ENCODE data around the gene MRM1. TPM values are rescaled to one million over a fixed set of nuclear protein-coding genes. Genes with fewer than 3 reads are reported as not detected.
A peak's percentile ranks its signal among the peaks of the same experiment; 100 is the strongest.

The MRM1 gene
- total and polyA plus RNA-seq, 5 experiments from 2014 or later, result 3.2 to 12.7 (median 11.1) TPM

DNA sequence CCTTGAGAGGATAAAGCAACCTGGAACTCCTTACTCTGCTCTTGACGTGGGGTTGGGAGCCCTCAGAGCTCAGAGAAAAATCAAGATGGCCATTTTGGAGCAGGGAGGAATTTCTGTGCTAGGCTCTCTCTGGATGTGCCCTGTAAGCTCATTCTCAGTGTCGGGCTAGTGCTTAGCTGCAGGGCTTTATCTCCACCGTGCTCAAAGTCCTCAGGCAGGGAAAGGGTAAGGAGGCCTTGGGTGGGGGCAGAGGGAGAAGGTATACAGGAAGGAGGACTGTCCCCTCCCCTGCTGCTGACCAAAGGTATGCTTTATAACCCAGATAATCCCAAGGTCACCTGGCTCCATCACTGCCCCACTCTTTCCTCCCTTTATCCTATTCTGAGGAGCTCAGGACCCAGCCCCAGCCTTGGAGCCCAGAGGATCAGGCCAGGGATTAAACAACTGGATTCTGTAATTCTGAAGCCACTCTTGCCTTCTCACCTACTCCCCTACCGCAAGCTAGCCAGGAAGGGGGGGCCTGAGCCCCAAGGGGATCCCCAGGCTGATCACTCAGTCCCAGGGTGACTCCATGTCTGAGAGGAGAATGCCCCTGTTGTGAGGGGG, 8.6 kb upstream of the MRM1 start:
- Mint-ChIP-seq H3K9me3 (no peaks in the 10 kb centered on the region), H3K27ac (peak overlapping the region in 8 of 10 donors; percentile 11 to 71 (median 44)), H3K4me1 (peaks cover 11 to 39% (median 22%) of the 10 kb centered on the region in 4 donors), H3K4me3 (peak overlapping the region; percentile 30 to 82 (median 67)), H3K27me3 (no peaks in the 10 kb centered on the region), H3K36me3 (peaks cover 0 to 21% (median 2%) of the 10 kb centered on the region in 3 donors)
- ATAC-seq, result no peak
- POLR2A ChIA-PET, result interaction anchor here (0.6 to 2.8 kb wide), 3 partner anchors 10 to 57 kb away, joined by 3 to 15 read pairs (median 5); partner anchors contain the start of genes MRM1, MYO19 and PIGW
- no peak for DNase-seq

DNA sequence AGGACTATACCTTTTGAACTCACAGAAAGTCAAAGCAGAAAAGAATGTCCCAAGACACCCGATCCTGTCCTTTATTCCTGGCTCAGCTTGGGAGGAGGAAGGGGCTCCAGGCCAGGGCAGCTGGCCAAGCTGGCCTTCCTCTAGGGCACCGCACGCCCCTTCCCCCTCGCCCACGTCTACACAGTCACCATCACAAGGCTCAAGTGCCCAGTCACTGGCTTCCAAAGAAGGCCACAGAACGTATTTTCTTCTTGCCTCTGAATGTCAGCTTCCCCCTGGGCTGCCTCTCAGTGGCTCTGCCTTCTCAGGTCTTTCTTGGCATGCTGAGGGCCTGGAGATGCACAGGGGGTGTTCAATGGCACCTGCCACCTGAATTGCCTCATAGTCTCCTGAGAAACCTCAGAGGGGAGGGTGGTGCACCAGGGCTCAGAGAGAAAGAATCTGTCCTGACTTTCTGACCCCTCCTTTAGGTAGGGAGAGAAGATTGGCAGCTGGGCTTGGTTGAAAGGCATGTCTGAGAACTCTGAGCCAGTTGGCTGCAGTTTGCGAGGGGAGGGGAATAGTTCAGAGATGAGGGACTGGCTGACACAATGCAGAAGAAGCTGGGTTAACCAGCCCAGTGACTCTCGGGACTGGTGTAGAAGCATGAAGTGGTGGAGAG, 7.6 kb upstream of the MRM1 start:
- DNase-seq (no peak), ATAC-seq (no peak)
- H3K9me3 Mint-ChIP-seq, result no peaks in the 10 kb centered on the region
- no peaks in the 10 kb centered on the region for H3K27me3 Mint-ChIP-seq
- peak overlapping the region in 1 of 10 donors; percentile 56 for H3K27ac Mint-ChIP-seq
- POLR2A ChIA-PET, result interaction anchor here (1.0 to 2.8 kb wide), 2 partner anchors 9 to 48 kb away, joined by 3 to 15 read pairs; partner anchors contain the start of gene MRM1
- peaks cover 11 to 39% (median 22%) of the 10 kb centered on the region in 4 donors for H3K4me1 Mint-ChIP-seq
- peak overlapping the region in 6 of 10 donors; percentile 6 to 82 (median 44) for H3K4me3 Mint-ChIP-seq
- H3K36me3 Mint-ChIP-seq, result peaks cover 0 to 13% (median 0%) of the 10 kb centered on the region in 3 donors

DNA sequence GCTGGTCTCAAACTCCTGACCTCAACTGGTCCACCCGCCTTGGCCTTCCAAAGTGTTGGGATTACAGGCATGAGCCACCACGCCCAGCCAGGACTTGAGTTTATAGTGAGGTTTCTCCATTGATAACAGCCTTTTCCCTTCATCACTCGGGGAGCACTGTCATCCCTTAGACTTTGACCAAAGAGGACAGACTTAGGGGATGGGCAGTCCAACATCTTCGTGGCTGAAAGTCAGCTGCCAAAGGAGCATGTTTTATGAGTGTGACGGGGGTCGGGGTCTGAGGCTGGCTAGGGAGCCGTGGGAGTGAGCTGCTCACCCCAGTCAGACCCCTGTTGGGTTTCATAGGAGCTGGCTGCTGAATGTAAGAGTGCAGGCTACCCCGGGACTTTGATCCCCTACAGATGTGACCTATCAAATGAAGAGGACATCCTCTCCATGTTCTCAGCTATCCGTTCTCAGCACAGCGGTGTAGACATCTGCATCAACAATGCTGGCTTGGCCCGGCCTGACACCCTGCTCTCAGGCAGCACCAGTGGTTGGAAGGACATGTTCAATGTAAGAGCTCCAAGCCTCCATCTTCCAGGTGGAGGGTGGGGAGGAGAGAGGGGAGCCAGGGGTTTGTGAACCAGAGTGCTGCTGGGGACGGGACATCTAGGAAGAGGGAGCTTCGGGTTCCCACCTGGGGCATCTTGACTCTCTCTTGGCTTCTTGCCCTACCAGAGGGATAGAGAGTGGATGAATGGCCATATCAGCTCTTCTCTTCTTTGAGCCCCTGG, 6.6 kb upstream of the MRM1 start:
- Mint-ChIP-seq H3K4me3 (no peak overlapping the region), H3K36me3 (peaks cover 0 to 4% (median 0%) of the 10 kb centered on the region in 3 donors), H3K27me3 (no peaks in the 10 kb centered on the region), H3K4me1 (peaks cover 11 to 31% (median 21%) of the 10 kb centered on the region in 4 donors), H3K27ac (peak overlapping the region in 3 of 10 donors; percentile 15 to 74 (median 43)), H3K9me3 (no peaks in the 10 kb centered on the region)
- ATAC-seq, result no peak
- no peak for DNase-seq
- POLR2A ChIA-PET, result interaction anchor here (0.7 to 1.0 kb wide), 3 partner anchors 25 to 50 kb away, joined by 3 to 6 read pairs (median 3); partner anchors contain the start of gene GGNBP2

DNA sequence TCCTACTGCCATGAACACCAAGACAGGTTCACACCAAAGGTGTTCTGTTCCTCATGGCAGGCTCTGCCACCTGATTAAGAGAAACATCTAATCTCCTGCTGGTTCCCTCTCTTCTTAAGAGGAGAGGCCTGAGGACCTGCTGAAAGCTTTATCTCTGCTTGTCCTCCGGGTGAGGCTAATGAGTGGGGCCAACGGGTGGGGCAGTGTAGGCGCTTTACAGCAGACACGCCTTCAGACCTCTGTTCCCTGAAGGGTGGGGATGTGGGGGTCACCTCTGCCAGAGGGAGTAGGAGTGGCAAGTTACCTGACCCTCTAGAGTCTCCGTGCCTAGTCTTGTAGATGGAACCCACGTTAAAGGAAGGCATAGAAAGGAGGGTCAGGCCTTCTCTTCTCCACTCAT, 4.2 kb upstream of the MRM1 start:
- Mint-ChIP-seq H3K36me3 (no peaks in the 10 kb centered on the region), H3K9me3 (no peaks in the 10 kb centered on the region), H3K4me3 (peak overlapping the region in 1 of 10 donors; percentile 34), H3K4me1 (peaks cover 20 to 26% (median 21%) of the 10 kb centered on the region in 4 donors), H3K27me3 (no peaks in the 10 kb centered on the region), H3K27ac (peak overlapping the region in 1 of 10 donors; percentile 29)
- no peak for ATAC-seq
- no peak for DNase-seq
- POLR2A ChIA-PET, result no interaction called here

DNA sequence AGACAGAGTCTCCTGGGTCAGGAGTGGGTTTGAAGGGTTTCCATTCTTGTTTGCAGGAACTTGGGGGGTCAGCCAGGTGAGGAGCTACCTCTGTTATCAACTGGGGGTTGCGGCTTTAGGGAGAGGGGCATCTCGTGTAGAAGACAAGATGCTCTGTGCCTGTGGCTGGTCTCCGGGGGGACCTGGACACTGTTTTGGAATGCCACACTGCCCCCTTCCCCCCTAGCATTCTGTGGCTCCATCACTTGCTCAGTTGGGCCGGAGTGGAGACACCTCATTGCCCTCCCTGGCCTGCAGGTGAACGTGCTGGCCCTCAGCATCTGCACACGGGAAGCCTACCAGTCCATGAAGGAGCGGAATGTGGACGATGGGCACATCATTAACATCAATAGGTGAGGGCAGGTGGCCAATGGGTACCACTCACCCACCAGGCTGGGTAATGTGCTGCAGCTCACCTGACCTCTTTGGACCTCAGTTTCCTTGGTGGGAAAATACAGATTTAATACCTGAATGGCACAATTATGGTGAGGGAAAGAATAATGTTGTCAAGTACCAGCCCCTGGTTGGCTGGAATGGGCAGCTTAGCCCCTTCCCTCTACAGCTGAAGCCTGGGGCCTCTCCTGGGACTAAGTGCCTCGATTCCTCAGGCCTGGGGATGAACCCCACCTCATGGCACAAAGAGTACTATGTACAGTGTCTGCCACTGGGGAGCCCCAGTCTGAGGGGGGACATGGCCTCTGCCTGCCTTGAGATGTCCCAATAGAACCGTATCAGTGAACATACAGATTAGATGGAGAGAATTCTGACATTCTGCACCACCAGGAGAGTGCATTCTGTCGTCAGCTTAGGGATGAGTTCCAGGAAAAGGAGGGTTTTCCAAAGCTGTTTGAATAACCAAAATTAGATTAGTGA, 3.3 kb upstream of the MRM1 start:
- H3K9me3 Mint-ChIP-seq, result no peaks in the 10 kb centered on the region
- H3K27ac Mint-ChIP-seq, result no peak overlapping the region
- no peaks in the 10 kb centered on the region for H3K36me3 Mint-ChIP-seq
- H3K27me3 Mint-ChIP-seq, result no peaks in the 10 kb centered on the region
- POLR2A ChIA-PET, result interaction anchor here (2.1 kb wide), 1 partner anchor 52 kb away, joined by 9 read pairs; the partner anchor contains the start of gene GGNBP2
- peak overlapping the region in 1 of 10 donors; percentile 73 for H3K4me3 Mint-ChIP-seq
- no peak for ATAC-seq
- DNase-seq, result no peak
- peaks cover 15 to 23% (median 20%) of the 10 kb centered on the region in 4 donors for H3K4me1 Mint-ChIP-seq

DNA sequence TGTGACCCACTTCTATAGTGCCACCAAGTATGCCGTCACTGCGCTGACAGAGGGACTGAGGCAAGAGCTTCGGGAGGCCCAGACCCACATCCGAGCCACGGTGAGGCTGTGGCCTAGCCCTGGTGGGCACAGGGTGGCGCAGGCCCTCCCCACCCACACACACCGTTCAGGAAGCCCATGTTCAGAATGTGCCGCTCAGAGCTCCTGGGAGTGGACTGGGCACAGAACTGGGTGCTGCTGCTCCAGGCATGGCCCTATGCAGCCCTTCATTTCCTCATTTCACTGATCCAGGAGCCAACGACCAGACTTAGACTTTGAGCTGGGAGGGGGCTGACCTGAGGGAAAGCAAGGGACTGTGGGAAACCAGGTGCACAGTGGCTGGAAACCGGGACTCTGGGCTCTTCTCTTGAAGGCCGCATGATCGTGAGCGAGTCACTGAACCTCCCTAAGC, 2.4 kb upstream of the MRM1 start:
- H3K9me3 Mint-ChIP-seq, result no peaks in the 10 kb centered on the region
- no peak overlapping the region for H3K4me3 Mint-ChIP-seq
- no peak for ATAC-seq
- peaks cover 14 to 23% (median 22%) of the 10 kb centered on the region in 4 donors for H3K4me1 Mint-ChIP-seq
- H3K27me3 Mint-ChIP-seq, result no peaks in the 10 kb centered on the region
- H3K36me3 Mint-ChIP-seq, result no peaks in the 10 kb centered on the region
- POLR2A ChIA-PET, result interaction anchor here (0.7 to 2.1 kb wide), 5 partner anchors 10 to 55 kb away, joined by 3 to 9 read pairs (median 3); partner anchors contain the start of gene GGNBP2
- no peak for DNase-seq
- no peak overlapping the region for H3K27ac Mint-ChIP-seq

DNA sequence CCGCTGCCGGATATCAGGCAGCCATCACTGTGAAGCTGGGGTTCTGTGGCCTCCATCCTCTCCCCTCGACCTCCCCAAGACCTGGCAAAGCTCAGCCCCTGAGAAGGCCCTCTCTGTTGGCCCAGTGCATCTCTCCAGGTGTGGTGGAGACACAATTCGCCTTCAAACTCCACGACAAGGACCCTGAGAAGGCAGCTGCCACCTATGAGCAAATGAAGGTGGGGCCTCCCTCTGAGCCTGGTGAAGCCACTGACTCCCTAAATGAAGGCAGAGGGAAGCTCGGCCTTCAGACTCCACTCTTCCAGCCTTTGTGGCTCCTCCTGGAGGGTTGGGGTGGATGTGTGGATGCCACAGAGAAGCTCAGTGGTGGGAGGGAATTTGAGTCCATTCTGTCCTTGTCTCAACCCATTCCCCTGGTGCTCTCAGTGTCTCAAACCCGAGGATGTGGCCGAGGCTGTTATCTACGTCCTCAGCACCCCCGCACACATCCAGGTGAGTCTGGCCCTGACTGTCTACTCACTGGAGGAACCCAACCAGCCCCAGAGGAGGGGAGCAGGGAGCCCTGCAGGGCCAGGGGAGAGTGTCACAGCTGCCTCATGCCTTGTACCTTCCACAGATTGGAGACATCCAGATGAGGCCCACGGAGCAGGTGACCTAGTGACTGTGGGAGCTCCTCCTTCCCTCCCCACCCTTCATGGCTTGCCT, 1.7 kb upstream of the MRM1 start:
- DNase-seq (no peak), ATAC-seq (no peak)
- Mint-ChIP-seq H3K4me1 (peaks cover 20 to 30% (median 29%) of the 10 kb centered on the region in 4 donors), H3K27ac (peak overlapping the region in 4 of 10 donors; percentile 24 to 93 (median 50)), H3K4me3 (peak overlapping the region in 3 of 10 donors; percentile 11 to 30 (median 20)), H3K27me3 (no peaks in the 10 kb centered on the region), H3K36me3 (peaks cover 0 to 3% (median 0%) of the 10 kb centered on the region in 3 donors), H3K9me3 (no peaks in the 10 kb centered on the region)
- POLR2A ChIA-PET, result interaction anchor here (0.7 to 2.3 kb wide), 6 partner anchors 11 to 114 kb away, joined by 3 to 12 read pairs (median 4); partner anchors contain the start of genes GGNBP2 and ZNHIT3

DNA sequence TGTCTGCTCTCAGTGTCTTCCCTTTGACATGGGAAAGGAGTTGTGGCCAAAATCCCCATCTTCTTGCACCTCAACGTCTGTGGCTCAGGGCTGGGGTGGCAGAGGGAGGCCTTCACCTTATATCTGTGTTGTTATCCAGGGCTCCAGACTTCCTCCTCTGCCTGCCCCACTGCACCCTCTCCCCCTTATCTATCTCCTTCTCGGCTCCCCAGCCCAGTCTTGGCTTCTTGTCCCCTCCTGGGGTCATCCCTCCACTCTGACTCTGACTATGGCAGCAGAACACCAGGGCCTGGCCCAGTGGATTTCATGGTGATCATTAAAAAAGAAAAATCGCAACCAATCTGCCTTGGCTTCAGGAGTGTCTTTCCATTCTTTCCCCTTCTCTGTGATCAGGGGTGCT, 918 bp upstream of the MRM1 start:
- peaks cover 0 to 6% (median 0%) of the 10 kb centered on the region in 3 donors for H3K36me3 Mint-ChIP-seq
- H3K27ac Mint-ChIP-seq, result peak overlapping the region; percentile 93 to 99 (median 96)
- peak overlapping the region; percentile 90 to 97 (median 93) for H3K4me3 Mint-ChIP-seq
- ATAC-seq (no peak), DNase-seq (no peak)
- no peaks in the 10 kb centered on the region for H3K27me3 Mint-ChIP-seq
- H3K4me1 Mint-ChIP-seq, result peaks cover 23 to 36% (median 35%) of the 10 kb centered on the region in 4 donors
- POLR2A ChIA-PET, result interaction anchor here (0.9 to 3.0 kb wide), 8 partner anchors 25 to 449 kb away, joined by 3 to 52 read pairs (median 6); partner anchors contain the start of genes GGNBP2, MYO19, PIGW and ZNHIT3
- no peaks in the 10 kb centered on the region for H3K9me3 Mint-ChIP-seq

DNA sequence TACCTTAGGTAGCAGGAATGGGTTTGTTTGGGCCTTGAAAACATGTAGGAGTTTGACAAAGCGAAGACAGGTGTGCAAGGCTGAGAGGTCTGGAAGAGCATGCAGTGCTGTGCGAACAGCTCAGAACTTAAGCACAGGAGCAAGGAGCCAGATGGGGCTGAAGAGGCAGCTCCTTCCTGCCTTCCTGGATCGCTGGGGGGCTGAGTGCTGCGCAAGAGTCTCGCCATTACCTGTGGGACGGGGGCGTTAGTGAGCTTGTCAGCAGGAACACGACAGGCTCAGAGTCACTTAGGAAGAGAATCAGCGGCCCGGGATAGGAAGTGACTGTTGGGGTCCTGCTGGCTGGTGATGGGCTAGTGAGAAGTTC, 464 bp upstream of the MRM1 start:
- Mint-ChIP-seq H3K4me1 (peaks cover 28 to 41% (median 40%) of the 10 kb centered on the region in 4 donors), H3K27ac (peak overlapping the region; percentile 93 to 99 (median 96)), H3K9me3 (no peaks in the 10 kb centered on the region), H3K27me3 (no peaks in the 10 kb centered on the region), H3K4me3 (peak overlapping the region; percentile 90 to 97 (median 93)), H3K36me3 (peaks cover 0 to 9% (median 0%) of the 10 kb centered on the region in 3 donors)
- POLR2A ChIA-PET, result interaction anchor here (0.9 to 3.6 kb wide), 12 partner anchors 8 to 448 kb away, joined by 3 to 52 read pairs (median 4); partner anchors contain the start of genes AATF, DHRS11, GGNBP2 and MYO19
- peak in 4 of 10 donors; percentile 16 to 68 (median 42) for DNase-seq
- peak; percentile 38 to 56 for ATAC-seq

DNA sequence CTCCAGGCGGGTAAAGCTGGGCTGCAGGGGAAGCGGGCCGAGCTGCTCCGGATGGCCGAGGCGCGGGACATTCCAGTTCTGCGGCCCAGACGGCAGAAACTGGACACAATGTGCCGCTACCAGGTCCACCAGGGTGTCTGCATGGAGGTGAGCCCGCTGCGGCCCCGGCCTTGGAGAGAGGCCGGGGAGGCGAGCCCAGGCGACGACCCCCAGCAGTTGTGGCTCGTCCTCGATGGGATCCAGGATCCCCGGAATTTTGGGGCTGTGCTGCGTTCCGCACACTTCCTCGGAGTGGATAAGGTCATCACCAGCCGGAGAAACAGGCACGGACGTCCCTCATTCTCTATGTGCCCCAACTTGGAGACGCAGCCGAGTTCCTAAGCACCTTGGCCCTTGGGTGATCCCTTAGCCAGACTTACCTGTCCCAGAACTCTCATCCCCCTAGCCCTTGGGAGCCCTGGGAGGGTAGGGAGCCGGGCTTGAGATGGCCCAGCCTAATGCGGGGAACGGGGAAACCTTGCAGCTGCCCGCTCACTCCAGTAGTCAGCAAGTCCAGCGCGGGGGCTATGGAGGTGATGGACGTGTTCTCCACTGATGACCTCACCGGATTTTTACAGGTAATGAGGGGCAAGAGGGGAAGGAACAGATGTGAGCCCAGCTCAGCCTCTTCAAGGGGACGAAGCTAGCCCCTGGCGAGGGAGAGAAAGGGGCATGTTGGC, 806 bp downstream of the MRM1 start:
- H3K36me3 Mint-ChIP-seq, result peaks cover 0 to 11% (median 0%) of the 10 kb centered on the region in 3 donors
- POLR2A ChIA-PET, result interaction anchor here (0.9 to 3.6 kb wide), 15 partner anchors 8 to 805 kb away, joined by 3 to 52 read pairs (median 4); partner anchors contain the start of genes AATF, ACACA, DHRS11 and GGNBP2
- H3K9me3 Mint-ChIP-seq, result no peaks in the 10 kb centered on the region
- H3K27me3 Mint-ChIP-seq, result no peaks in the 10 kb centered on the region
- DNase-seq (peak in 2 of 10 donors; percentile 7 to 24), ATAC-seq (peak; percentile 3 to 11)
- H3K4me3 Mint-ChIP-seq, result peak overlapping the region; percentile 90 to 97 (median 93)
- H3K4me1 Mint-ChIP-seq, result peaks cover 31 to 45% (median 43%) of the 10 kb centered on the region in 4 donors
- peak overlapping the region; percentile 53 to 99 (median 96) for H3K27ac Mint-ChIP-seq
